GM12878 (cell line): ENCODE results near the gene POLD4. TPM values are rescaled to one million over a fixed set of nuclear protein-coding genes. Genes with fewer than 3 reads are reported as not detected.

Experiments
- ATAC-seq: fragments of 200-7000 bp; cut with Tn5 transposase; 3 replicates; pipeline ENCODE4 v1.9.1; 2020; ENCODE audit warnings: mild to moderate bottlenecking, moderate library complexity
- BruUV-seq: library from RNA; stranded (reverse); fragments of 400-500 nt; replicated peaks from 2 replicates; lab custom pipeline; 2021; lab: Mats Ljungman, UMichigan
- CTCF ChIA-PET: fragments of 300-600 bp; sonication (Branson Sonifier 250); formaldehyde crosslinking; extraction: SDS; loops from one replicate; lab custom pipeline; 2021; ENCODE audit warnings: inconsistent platforms; lab: Yijun Ruan, JAX
- POLR2A ChIA-PET: fragments of 350-600 bp; formaldehyde crosslinking; extraction: SDS; loops from one replicate; lab custom pipeline; 2021; ENCODE audit warnings: inconsistent platforms; lab: Charles Lee
- RAD21 ChIA-PET: fragments of 300-600 bp; sonication (Branson Sonifier 250); formaldehyde crosslinking; loops from one replicate; lab custom pipeline; 2023; ENCODE audit warnings: antibody characterized with exemption; ENCODE audit not compliant: unreplicated experiment; lab: Charles Lee
- SMC1A ChIA-PET: fragments of 300-600 bp; sonication (Branson Sonifier 250); formaldehyde crosslinking; loops from one replicate; lab custom pipeline; 2023; ENCODE audit not compliant: unreplicated experiment, uncharacterized antibody; lab: Charles Lee
- DNase-seq: peaks from one replicate; pipeline ENCODE4 v3.0.0-alpha.2; 2011; ENCODE audit warnings: low read depth, low spot score
- FAIRE-seq: peaks from 3 replicates; lab custom pipeline; 2011; peaks lifted over from hg19 to GRCh38; lab: Jason Lieb, UNC
- H2AFZ ChIP-seq: 2 replicates; pipeline ENCODE4 v1.6.0; 2011; ENCODE audit warnings: low read depth, low read length, control low read depth; ENCODE audit not compliant: control insufficient read depth
- H3K27ac ChIP-seq: 2 replicates; pipeline ENCODE4 v1.5.1; 2011; ENCODE audit warnings: control low read depth; ENCODE audit not compliant: control insufficient read depth, insufficient read depth
- H3K27me3 ChIP-seq, 2 experiments: replicated peaks in 1 of 2; 2 replicates each; pipeline versions ENCODE4 v1.6.0 to v1.6.1; 2011; ENCODE audit warnings: low read length in 1 of 2; ENCODE audit not compliant: control insufficient read depth in 2 of 2, insufficient read depth in 2 of 2
- H3K36me3 ChIP-seq, 2 experiments: 2 replicates each; pipeline ENCODE4 v1.5.1; 2011; ENCODE audit warnings: low read length in 1 of 2; ENCODE audit not compliant: control insufficient read depth in 2 of 2, insufficient read depth in 2 of 2
- H3K4me1 ChIP-seq: 2 replicates; pipeline ENCODE4 v1.6.1; 2011; ENCODE audit warnings: mild to moderate bottlenecking, low read length, moderate library complexity, mixed read lengths; ENCODE audit not compliant: control insufficient read depth, insufficient read depth
- H3K4me2 ChIP-seq: 2 replicates; pipeline ENCODE4 v1.6.0; 2011; ENCODE audit warnings: control low read depth; ENCODE audit not compliant: control insufficient read depth, insufficient read depth
- H3K4me3 ChIP-seq: fragments of 200-600 bp; sonication (generic); 2 replicates; pipeline ENCODE4 v1.5.1; 2016
- H3K79me2 ChIP-seq: 2 replicates; pipeline ENCODE4 v1.6.0; 2011; ENCODE audit warnings: low read length; ENCODE audit not compliant: control insufficient read depth, insufficient read depth
- H3K9ac ChIP-seq: 2 replicates; pipeline ENCODE4 v1.8.0; 2011; ENCODE audit warnings: low read length, control low read depth, mixed read lengths; ENCODE audit not compliant: control insufficient read depth, insufficient read depth
- H3K9me3 ChIP-seq: replicated peaks from 3 replicates; pipeline ENCODE4 v1.5.1; 2011; ENCODE audit warnings: mild to moderate bottlenecking, low read length; ENCODE audit not compliant: control insufficient read depth, insufficient read depth
- H4K20me1 ChIP-seq: 2 replicates; pipeline ENCODE4 v1.6.0; 2011; ENCODE audit not compliant: control insufficient read depth, insufficient read depth
- CREB1 ChIP-seq: IDR thresholded peaks from 2 replicates; pipeline ENCODE4 v1.6.1; 2012; ENCODE audit warnings: low read depth, mild to moderate bottlenecking, inconsistent platforms
- FOS ChIP-seq: IDR thresholded peaks from 3 replicates; pipeline ENCODE4 v1.6.1; 2011; ENCODE audit warnings: borderline replicate concordance; ENCODE audit not compliant: insufficient read length; ENCODE audit errors: extremely low read depth
- GABPA ChIP-seq: IDR thresholded peaks from 2 replicates; pipeline ENCODE4 v1.6.1; 2014; ENCODE audit warnings: antibody characterized with exemption, low read depth, mild to moderate bottlenecking, inconsistent platforms
- HDAC2 ChIP-seq: fragments of 200-600 bp; sonication (generic); IDR thresholded peaks from 2 replicates; pipeline ENCODE4 v1.6.1; 2017
- NR2F1 ChIP-seq: fragments of 450-650 bp; conservative IDR thresholded peaks from 2 replicates; pipeline ENCODE4 v1.6.1; 2017; ENCODE audit warnings: mild to moderate bottlenecking
- POLR2A ChIP-seq: IDR thresholded peaks from 2 replicates; pipeline ENCODE4 v1.6.1; 2011; ENCODE audit warnings: low read depth, mild to moderate bottlenecking, low read length
- POLR2AphosphoS5 ChIP-seq: IDR thresholded peaks from 2 replicates; pipeline ENCODE4 v1.6.1; 2011; ENCODE audit warnings: mild to moderate bottlenecking, low read length, inconsistent platforms
- RBBP5 ChIP-seq: fragments of 200-600 bp; sonication (generic); conservative IDR thresholded peaks from 2 replicates; pipeline ENCODE4 v1.6.1; 2016
- RUNX3 ChIP-seq: IDR thresholded peaks from 2 replicates; pipeline ENCODE4 v1.6.1; 2012; ENCODE audit warnings: low read length, inconsistent platforms
- YBX1 ChIP-seq: fragments of 450-650 bp; IDR thresholded peaks from 2 replicates; pipeline ENCODE4 v1.6.1; 2016; ENCODE audit warnings: antibody characterized with exemption
- WGBS: methylation state at CpG from one replicate; pipeline ENCODE4 v1.1.6; 2016; ENCODE audit warnings: low lambda C conversion rate; ENCODE audit not compliant: insufficient replicate concordance, insufficient coverage; ENCODE audit errors: missing lambda C conversion rate; 5-methylcytosine and 5-hydroxymethylcytosine counted together
- in situ Hi-C: fragments of 300-500 bp; cut with MboI; formaldehyde crosslinking; loops from 9 replicates; pipeline ENCODE4 v1.14.3; 2018; ENCODE audit warnings: mixed read lengths
- intact Hi-C: fragments of 100-400 bp; cut with micrococcal nuclease; formaldehyde crosslinking; loops from one replicate; pipeline ENCODE4 v1.14.2; 2022; ENCODE audit not compliant: unreplicated experiment
- polyA plus RNA-seq, 11 experiments: library from polyadenylated mRNA; depleted of rRNA in 4 of 11; unstranded in 6 of 11; stranded (reverse) in 5 of 11; fragments of >200 nt; fragmentation: Nextera tagmentation in 4 of 11; fragmentation: Illumina TruSeq in 1 of 11; extraction: Ambion mirVana in 4 of 11; extraction: Trizol in 1 of 11; gene quantifications; 1 replicate in 1 of 11; 2 replicates in 10 of 11; pipeline versions ENCODE4 v1.2.1 to v1.2.3, GENCODE V29; 2011 to 2016; ENCODE audit warnings: inconsistent platforms in 2 of 11, missing spikeins in 2 of 11, low read depth in 1 of 11
- total RNA-seq, 4 experiments: library from RNA; depleted of rRNA in 3 of 4; stranded (reverse); fragments of >200 nt in 3 of 4; fragmentation: Illumina TruSeq in 1 of 4; extraction: Trizol in 1 of 4; gene quantifications; 2 replicates each; pipeline versions ENCODE4 v1.2.1 to v1.2.3, GENCODE V29; 2013 to 2021
- TF ChIP-seq, protein P1 (sequence below): fragments of 450-650 bp; IDR thresholded peaks from 2 replicates; pipeline ENCODE4 v1.6.1; 2016; ENCODE audit warnings: mild to moderate bottlenecking

POLD4 gene
- total and polyA plus RNA-seq, 10 of the 15 experiments (the other 5 are each of a cell fraction or from before 2014, with no cell fraction given), result 8.1 to 176 (median 88.1) TPM

DNA sequence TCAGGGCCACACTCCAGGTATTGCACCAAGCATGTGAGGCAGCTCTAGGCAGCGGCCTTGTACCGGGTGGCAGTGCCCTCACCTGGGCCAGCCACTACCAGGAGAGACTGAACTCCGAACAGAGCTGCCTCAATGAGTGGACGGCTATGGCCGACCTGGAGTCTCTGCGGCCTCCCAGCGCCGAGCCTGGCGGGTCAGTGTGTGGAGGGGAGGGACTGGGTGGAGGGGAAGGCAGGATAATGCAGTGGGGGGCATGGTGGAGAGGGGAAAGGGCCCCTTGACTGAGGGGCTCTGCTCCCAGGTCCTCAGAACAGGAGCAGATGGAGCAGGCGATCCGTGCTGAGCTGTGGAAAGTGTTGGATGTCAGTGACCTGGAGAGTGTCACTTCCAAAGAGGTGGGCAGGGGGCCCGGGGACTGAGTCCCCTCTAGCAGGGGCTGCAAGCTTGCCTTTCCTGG is 45.8 kb downstream of the POLD4 start:
- Histone ChIP-seq H3K4me3 (no peak overlapping the region), H3K36me3 (no peaks in the 10 kb centered on the region; a peak in 1 of 4 replicates), H3K9me3 (no peaks in the 10 kb centered on the region), H3K79me2 (no peaks in the 10 kb centered on the region), H2AFZ (no peak overlapping the region), H3K9ac (no peak overlapping the region), H4K20me1 (no peaks in the 10 kb centered on the region), H3K27me3 (no peaks in the 10 kb centered on the region), H3K27ac (no peak overlapping the region), H3K4me2 (no peak overlapping the region), H3K4me1 (no peaks in the 10 kb centered on the region)
- DNase-seq, result no peak
- POLR2A ChIA-PET, result no interaction called here
- intact Hi-C loops (no loop called here), in situ Hi-C loops (no loop called here)
- no TSS peak for BruUV-seq
- SMC1A ChIA-PET, result no interaction called here
- RAD21 ChIA-PET, result no interaction called here
- CTCF ChIA-PET, result interaction anchor here (1.3 kb wide), 1 partner anchor 10 kb away, joined by 4 read pairs; no protein-coding TSS in a partner anchor
- no peak for FAIRE-seq
- 71% methylated on average over 12 of the region's 12 CpGs for WGBS
- ATAC-seq, result no peak
- TF ChIP-seq, protein P1, sequence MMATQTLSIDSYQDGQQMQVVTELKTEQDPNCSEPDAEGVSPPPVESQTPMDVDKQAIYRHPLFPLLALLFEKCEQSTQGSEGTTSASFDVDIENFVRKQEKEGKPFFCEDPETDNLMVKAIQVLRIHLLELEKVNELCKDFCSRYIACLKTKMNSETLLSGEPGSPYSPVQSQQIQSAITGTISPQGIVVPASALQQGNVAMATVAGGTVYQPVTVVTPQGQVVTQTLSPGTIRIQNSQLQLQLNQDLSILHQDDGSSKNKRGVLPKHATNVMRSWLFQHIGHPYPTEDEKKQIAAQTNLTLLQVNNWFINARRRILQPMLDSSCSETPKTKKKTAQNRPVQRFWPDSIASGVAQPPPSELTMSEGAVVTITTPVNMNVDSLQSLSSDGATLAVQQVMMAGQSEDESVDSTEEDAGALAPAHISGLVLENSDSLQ, result no peak
- no peak for TF ChIP-seq RBBP5
- TF ChIP-seq HDAC2, result no peak
- no peak for TF ChIP-seq RUNX3
- TF ChIP-seq CREB1, result no peak
- TF ChIP-seq FOS, result no peak
- TF ChIP-seq NR2F1, result no peak
- no peak for TF ChIP-seq POLR2AphosphoS5
- TF ChIP-seq GABPA, result no peak
- no peak for TF ChIP-seq YBX1
- no peak for TF ChIP-seq POLR2A
